GM18505 (cell line): Measurements from ENCODE around the gene ZNF26.

ENCODE experiments used
- ATAC-seq: cut with Tn5 transposase; IDR thresholded peaks from one replicate; pipeline ENCODE4 v1.9.1; 2021; ENCODE audit not compliant: unreplicated experiment
- POLR2A ChIP-seq: IDR thresholded peaks from 4 replicates; pipeline ENCODE4 v1.6.1; 2011; ENCODE audit warnings: borderline replicate concordance; ENCODE audit not compliant: insufficient read depth, insufficient read length; ENCODE audit errors: extremely low read depth

Gene ZNF26

GRCh38 chr12:133061954-133062353 is 75.8 kb downstream of the ZNF26 start:
- TF ChIP-seq POLR2A, result no peak
- no peak for ATAC-seq

- TF ChIP-seq POLR2A, result no peak
- no peak for ATAC-seq
Observed at GRCh38 chr12:133063556-133063955, 77.4 kb downstream of the ZNF26 start.

DNA sequence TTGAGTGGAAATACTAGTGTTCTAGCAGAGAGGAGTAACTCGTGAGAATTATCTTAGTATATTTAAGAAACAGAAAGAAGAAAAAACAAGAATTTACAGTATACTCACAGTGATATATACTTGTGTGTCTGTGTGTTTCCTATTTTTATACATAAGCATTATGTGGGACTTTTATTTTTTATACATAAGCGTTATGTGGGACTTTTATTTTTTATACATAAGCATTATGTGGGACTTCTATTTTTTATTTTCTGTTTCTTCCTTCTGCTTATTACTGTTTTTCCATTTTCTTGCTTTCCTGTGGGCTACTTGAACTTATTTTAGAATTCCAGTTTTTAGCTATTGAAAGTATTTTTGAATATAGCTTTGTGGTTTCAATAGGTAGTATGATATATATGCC is 87.7 kb downstream of the ZNF26 start:
- no peak for TF ChIP-seq POLR2A
- no peak for ATAC-seq
